ENCODE measurements around the gene LPIN2.

LPIN2 gene

GRCh38 chr18:3056311-3056710, 43.4 kb upstream of the LPIN2 start:
- DNase-seq (ENCODE audit: insufficient read length, low spot score), result no peak
- TF ChIP-seq, protein P1, sequence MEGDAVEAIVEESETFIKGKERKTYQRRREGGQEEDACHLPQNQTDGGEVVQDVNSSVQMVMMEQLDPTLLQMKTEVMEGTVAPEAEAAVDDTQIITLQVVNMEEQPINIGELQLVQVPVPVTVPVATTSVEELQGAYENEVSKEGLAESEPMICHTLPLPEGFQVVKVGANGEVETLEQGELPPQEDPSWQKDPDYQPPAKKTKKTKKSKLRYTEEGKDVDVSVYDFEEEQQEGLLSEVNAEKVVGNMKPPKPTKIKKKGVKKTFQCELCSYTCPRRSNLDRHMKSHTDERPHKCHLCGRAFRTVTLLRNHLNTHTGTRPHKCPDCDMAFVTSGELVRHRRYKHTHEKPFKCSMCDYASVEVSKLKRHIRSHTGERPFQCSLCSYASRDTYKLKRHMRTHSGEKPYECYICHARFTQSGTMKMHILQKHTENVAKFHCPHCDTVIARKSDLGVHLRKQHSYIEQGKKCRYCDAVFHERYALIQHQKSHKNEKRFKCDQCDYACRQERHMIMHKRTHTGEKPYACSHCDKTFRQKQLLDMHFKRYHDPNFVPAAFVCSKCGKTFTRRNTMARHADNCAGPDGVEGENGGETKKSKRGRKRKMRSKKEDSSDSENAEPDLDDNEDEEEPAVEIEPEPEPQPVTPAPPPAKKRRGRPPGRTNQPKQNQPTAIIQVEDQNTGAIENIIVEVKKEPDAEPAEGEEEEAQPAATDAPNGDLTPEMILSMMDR (IDR thresholded peaks at IDR 0.05; ENCODE audit: insufficient read depth, missing control alignments), result no peak
- FAIRE-seq, result no peak

DNA sequence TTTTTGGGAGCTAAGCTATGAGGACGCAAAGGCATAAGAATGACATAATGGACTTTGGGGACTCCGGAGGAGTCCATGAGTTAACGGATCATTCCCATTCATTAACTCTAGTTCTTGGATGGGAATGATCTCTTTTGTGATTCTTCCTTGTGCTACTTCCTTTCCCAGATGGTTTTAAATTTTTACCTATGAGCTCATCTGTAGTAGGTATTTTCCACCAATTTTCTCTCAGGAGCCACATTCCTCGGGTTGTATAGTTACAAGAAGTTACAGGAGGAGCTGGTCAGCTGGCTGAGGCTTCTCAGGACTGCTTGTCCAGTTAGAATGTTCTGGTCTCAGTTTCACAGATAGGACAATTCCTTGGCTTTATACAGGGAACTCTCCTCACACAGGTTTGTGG, 42.9 kb upstream of the LPIN2 start:
- FAIRE-seq, result no peak
- no peak for DNase-seq (ENCODE audit: insufficient read length, low spot score)
- TF ChIP-seq, protein P1 (IDR thresholded peaks at IDR 0.05; ENCODE audit: insufficient read depth, missing control alignments), result no peak

DNA sequence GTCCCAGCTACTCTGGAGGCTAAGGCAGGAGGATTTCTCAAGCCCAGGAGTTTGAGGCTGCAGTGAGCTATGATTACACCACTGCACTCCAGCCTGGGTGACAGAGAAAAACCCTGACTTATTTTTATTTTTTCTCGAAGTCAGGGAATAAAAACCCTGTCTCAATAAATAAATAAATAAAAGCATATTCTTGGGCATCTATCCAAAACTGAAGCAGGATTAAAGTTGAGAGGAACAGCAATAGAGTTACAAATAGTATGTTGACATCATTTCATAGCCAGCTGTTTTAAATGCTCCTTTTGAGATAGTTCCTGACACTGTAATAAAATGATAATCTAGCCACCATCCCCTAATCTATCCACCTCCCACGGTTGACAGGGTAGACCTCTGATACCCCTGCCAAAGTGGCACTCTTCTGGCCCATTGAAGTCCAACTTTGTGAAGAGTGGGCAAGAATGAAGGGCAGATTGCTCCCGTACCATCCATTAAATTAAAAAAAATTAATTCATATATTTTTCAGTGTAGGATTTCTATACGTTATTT, 42.3 kb upstream of the LPIN2 start:
- TF ChIP-seq, protein P1 (IDR thresholded peaks at IDR 0.05; ENCODE audit: insufficient read depth, missing control alignments), result no peak
- no peak for FAIRE-seq

DNA sequence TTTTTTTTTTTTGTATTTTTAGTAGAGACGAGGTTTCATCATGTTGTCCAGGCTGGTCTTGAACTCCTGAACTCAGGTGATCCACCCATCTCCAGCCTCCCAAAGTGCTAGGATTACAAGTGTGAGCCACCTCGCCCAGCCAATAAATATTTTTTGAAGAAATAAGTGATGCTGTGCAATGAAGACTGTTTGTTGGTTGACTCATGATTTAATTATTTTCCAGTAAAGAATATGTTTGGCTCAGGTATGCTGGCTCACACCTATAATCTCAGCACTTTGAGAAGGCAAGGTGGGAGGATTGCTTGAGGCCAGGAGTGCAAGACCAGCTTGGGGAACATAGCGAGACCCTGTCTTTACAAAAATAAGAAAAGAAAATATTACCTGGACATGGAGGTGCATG, 41.8 kb upstream of the LPIN2 start:
- FAIRE-seq, result no peak
- TF ChIP-seq, protein P1 (IDR thresholded peaks at IDR 0.05; ENCODE audit: insufficient read depth, missing control alignments), result no peak
- DNase-seq (ENCODE audit: insufficient read length, low spot score), result no peak

More for the DNA sequence above, 42.3 kb upstream of the LPIN2 start:
- no peak for DNase-seq (ENCODE audit: insufficient read length, low spot score)

- DNase-seq (ENCODE audit: insufficient read length, low spot score), result no peak
- TF ChIP-seq, protein P1 (IDR thresholded peaks at IDR 0.05; ENCODE audit: insufficient read depth, missing control alignments), result no peak
- FAIRE-seq, result no peak
These were observed 41.3 kb upstream of the LPIN2 start for GRCh38 chr18:3054214-3054613.

DNA sequence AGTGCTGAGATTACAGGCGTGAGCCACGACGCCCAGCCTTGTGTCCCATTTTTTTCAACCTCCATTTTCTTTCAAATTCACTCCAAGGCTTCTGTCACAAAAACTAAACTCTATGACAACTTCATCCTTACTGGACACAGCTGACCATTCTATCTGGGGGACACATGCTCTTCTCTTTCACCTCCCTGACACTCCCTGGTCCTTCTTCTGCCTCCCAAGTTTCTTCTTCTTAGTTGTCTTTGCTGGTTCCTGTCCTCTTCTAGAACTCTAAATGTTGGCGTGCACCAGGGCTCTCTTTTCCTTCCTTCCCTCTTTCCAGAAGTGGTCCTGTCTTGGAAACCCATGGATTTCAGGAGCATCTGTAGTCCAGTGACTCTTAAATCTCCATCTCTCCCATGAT, 40.1 kb upstream of the LPIN2 start:
- no peak for FAIRE-seq
- TF ChIP-seq, protein P1 (IDR thresholded peaks at IDR 0.05; ENCODE audit: insufficient read depth, missing control alignments), result no peak
- DNase-seq (ENCODE audit: insufficient read length, low spot score), result no peak

- DNase-seq (ENCODE audit: insufficient read length, low spot score), result no peak
These were observed 39.4 kb upstream of the LPIN2 start for GRCh38 chr18:3052411-3052758.

More at GRCh38 chr18:3052411-3052758, 39.4 kb upstream of the LPIN2 start:
- no peak for FAIRE-seq
- TF ChIP-seq, protein P1 (IDR thresholded peaks at IDR 0.05; ENCODE audit: insufficient read depth, missing control alignments), result no peak
